Activated CD8-positive, alpha-beta memory T cell treated with anti-CD3 and anti-CD28 coated beads, Interleukin-2, amount 50 U/mL, for 48 hours (primary cell): Measurements from ENCODE around the gene DPF3.
"Not testable (repeated sequence)": the region's sequence is repeated elsewhere in the genome, so short reads cannot be mapped to it uniquely, and the experiment has no call there.

Experiments used
- DNase-seq: peaks from one replicate; pipeline ENCODE4 v3.0.0-alpha.2; 2020

The DPF3 gene

DNA sequence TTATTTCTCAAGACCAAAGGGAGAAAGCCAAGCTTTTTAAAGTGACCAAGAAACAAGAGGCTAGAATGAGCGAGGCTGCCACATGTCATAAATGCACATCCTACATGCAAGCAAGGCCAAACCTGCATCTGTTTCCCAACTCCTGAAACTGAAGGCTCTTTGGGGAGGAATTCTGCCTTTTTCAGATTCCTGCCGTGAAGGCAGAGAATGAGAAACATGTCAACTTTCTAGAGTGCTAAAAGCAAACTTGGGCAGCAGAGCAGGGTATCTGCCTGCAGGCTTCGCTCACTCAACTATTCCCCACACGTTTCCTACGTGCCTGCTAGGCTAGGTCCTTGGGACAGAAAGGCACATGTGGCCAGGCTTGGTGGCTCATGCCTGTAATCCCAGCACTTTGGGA lies 15.2 kb downstream of the DPF3 start:
- no peak for DNase-seq

DNA sequence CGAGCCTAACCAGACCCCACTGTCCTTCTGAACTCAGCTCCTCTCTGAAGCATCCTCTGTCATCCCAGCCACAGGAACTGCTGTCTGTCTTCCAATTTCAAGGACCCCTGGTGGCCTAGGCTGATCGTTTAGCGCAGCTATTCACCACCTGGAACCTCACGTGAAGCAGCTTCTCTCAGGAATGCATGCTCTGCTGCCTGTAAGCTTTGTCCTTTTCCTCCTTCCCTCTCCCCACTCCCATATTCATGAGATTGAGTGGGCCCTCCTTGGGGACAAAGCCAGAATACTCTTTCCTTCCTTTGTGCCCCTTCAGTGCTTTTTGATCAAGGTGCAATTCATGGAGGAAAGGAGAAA lies 17.2 kb downstream of the DPF3 start:
- no peak for DNase-seq

DNA sequence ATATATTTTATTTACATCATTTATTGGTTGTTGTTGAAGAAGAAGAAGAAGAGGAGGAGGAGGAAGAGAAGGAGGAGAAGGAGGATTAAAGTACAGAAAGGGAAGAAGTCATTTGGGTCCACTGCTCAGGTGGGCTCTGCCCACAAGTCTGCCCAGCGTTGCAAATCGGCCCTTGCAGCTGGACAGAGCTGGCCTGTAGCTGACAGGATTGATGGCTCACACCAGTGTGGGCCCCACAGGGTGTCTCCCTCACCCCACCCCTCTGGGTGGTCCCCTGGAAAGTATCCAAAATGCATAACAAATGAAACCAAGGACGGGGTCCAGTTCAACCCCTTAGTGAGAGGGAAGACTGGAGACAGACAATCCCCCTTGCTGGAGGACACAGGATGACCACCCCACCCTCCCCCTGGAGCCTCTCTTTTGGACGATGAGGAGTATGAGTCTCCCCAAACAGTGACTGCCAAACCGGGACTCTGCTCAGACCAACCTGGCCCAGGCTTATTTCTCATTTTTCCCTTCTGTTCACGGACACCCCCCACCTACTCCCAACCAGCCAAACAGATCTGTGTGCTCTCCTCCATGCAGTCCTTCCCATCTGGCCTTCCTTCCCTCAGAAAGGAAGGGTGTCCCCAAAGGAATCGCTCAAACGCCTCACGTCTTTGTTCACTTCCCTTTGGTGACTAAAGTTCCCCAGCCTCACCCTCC lies 17.7 kb downstream of the DPF3 start:
- no peak for DNase-seq

DNA sequence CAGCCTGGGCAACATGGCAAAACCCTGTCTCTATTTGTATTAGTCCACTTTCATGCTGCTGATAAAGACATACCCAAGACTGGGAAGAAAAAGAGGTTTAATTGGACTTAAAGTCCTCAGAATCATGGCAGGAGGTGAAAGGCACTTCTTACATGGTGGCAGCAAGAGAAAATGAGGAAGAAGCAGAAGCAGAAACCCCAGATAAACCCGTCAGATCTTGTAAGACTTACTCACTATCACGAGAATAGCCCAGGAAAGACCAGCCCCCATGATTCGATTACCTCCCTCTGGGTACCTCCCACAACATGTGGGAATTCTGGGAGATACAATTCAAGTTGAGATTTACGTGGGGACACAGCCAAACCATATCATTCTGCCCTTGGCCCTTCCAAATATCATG lies 23.0 kb downstream of the DPF3 start:
- not testable (repeated sequence) for DNase-seq

DNA sequence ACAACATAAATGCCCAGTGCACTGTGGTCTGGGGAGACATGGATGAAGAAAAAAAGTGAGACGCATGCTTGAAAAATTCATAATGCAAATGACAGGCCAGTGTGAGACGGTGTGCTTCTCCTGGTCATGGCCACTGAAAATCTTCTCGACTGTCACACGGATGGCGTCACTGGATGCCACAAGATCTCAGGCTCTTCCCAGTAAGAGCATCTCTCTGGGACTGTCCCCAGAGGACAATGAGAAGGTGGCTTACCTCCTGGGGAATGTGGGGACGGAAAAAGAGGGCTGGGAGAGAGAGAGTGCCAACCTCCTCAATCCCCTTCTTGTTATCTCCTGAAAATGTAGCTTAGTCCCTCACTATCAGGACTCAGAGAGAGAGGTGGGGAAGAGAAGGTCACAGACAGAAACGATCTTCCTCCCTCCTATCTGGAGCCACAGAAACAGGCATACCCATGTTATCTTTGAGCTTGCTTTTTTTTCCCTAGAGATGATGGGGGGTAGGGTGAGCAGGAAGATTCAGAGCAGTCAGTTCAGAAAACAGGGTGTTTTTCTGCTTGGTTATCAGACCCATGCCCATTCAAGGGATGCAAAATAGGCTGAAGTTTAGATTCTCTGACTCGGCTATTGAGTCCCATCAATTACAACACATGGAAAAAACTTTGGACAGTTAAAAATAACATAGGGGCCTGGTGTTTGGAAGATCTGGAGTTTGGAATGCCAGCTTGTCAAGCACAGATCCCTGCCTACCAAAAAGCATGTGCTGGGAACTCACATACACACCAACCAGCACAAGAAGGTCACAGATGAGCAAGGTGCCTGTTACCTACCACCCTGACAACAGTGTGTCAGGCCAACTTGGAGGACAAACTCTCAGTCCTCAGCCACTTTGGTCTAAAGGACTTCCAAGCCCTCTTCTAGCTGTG lies 24.2 kb downstream of the DPF3 start:
- DNase-seq, result no peak

DNA sequence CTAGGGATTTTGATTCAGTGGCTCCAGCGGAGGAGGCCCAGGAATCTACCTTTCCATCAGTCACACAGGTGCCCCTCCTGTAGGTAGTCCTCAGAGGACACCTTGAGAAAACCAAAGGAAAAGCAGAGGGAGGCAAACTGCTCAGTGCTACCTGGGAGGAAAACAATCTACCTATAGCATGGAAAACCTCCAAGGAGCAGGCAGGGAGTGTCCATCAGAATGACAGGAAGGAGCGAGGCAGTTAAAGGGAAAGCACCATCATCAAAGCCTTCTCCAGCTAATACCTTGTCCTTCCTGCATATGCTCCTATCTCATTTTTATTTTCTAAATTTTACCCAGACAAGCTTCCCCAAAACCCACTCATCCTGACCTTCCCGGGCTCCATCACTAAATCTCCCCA lies 25.4 kb downstream of the DPF3 start:
- DNase-seq, result no peak

DNA sequence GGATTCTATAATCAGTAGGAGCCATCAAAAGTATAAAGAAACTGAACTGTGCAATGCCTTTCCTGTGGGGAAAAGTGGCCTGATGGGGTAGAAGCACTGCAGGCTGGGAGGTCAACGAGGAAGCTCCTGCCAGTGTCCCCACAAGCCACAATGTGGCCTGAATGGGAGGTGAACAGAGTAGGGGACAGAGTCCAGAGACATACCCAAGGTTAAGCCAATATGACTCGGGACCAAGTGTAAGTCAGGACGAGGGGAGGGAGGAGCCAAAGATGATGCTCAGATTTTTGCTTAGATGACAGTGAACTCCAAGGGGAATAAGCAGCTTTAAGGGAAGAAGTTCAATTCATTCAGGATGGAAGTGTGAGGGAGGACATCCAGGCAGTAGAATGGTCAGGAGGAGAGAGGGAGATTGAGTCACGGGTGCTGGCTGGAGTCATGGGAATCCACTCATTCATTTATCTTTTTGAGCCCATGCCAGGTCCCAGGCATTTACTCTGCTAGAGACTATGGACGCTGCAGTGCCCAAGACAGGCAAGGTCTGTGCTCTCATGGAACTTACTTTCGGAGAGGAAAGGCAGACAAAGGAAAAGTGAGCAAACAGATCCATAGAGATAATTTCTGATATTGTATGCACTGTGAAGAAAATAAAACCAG lies 29.1 kb downstream of the DPF3 start:
- DNase-seq, result no peak

DNA sequence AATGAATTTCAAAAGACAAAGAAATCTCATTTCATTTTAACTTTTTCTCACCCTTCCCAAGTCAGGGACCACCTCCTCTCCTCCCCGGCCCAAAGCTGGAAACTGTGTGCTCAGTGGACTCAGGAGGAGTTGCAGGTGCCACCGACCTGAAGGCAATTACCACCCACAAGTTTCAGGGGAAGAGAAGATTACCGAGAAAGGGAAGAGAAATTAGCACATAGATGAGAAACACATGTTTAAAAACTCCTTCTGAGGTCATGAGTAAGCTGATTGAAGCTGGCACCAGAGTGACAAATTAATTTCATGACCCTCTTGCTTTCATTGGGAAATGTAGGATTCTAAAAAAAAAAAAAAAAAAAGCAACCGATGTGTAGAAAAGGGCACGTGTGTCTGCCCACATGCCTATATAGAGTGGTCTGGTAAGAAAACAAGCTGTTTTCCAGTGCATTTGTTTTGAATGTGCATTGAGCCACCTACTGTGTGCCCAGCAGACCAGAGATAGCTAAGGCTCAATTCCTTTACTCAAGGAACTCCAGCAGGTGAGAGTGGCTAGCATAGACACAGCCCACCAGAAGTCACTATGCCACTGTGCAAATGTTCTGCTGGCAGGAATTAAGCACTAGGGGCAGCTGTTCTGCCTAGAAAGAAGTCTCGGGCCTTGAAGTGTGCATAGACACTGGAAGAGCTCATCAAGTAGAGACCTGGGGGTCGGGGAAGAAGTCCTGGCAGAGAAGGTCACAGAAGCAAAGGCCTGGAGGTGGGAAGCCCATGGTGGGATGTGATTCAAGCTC lies 30.5 kb downstream of the DPF3 start:
- no peak for DNase-seq

DNA sequence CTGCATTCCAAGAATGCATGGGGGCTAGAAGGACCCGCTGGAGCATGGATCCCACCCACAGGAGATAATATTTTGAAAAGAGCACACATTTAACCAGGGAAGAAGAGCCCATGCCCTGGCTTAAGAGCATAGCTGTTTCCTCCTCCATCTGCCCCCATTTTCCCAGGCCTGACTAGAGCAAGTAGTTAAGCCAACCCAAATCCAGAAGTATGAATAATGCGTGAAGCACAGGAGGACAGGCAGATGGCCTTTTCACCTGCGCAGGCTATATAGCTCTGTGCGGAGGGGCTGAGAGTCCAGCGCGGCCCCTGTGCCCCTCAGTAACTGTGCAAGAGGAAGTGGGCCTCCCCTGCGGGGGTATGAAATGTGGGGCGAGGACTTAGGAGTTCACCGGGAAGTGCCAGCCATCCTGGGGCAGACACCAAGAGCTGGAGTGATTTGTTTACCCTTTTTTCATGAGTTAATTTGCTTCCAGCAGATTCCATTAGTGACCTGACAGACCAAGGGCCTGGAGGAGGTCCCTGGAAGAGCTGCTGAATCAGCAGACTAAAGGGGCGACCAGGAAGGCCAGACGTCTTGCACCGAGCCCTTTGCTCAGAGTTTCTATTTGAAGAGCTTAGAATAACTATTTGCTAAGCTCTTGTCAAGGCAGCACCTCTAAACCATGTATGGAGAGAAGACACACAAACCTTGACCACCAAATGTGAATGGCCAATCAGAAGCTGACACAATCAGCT lies 37.2 kb downstream of the DPF3 start:
- DNase-seq, result no peak

DNA sequence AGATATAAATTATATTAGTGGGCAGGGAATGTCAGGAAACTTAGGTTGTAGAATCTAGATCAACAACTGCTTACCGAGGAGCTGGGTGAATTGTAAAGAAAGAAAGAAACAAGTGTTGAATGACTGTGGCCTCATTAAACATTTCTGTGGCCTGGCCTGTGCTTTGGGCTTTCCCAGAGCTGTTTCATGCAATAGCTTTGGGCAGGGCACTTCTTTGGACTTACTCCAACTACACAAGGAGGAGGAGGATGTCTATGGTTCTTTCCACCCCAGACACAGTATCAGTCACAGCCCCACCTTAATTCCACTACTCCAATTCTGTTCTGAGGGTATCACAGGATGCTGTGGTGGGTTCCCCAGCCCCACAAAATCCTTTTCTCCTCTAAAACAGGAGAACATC lies 38.0 kb downstream of the DPF3 start:
- DNase-seq, result no peak

DNA sequence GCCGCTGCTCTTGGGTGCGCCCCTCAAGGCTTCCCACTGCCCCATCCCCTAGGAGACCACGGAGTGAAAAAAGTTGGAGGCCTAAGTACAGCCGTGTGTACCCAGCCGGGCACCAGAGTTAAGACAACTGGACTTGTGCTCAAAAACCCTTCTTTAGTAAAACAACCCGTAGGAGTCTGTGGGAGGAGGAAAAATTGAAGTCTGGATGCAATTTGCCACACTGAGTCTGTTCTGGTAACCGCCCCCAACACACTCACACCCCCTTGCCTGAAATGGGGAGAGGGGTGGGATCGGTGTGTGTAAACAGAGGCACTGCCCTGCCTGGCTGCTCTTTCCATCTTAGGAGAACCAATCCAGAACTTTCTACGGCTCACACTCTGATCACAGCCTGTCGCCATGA lies 41.7 kb downstream of the DPF3 start:
- no peak for DNase-seq

DNA sequence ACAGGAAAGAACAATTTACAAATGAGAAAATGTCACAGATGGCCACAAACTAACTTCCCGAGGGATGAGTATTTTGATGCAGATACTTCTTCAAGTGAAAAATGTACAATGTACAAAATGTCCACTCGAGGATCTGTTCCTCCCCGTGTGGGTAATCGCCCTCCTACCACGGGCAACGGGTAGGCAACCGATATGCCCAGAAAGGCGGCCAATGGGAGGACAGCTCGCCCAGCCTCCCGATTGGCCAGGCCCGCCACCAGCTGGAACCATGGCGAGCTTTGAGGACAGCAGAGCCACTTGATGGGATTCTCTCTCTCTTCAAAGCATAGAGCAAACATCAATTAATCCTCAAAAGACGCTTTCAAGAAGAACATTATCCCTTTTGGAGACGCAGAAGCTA lies 42.3 kb downstream of the DPF3 start:
- no peak for DNase-seq

DNA sequence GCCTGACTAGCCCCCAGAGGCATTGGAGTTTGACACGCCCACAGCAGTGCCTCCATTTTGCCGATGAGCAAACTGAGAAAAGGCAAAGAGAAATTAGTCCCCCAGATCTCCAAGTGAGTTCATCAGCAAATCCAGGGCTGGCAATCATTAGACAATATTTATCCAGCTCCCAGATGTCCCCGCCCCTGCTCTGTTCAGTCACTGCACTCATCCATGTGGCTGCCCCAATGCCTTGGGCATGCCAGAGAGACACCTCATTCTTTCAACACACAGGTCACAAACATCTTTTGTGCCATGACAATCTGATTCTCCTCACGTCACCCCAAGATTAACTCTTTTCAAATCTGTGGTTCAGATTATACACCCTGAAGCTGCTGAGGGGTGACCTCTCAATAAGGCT lies 43.5 kb downstream of the DPF3 start:
- no peak for DNase-seq

DNA sequence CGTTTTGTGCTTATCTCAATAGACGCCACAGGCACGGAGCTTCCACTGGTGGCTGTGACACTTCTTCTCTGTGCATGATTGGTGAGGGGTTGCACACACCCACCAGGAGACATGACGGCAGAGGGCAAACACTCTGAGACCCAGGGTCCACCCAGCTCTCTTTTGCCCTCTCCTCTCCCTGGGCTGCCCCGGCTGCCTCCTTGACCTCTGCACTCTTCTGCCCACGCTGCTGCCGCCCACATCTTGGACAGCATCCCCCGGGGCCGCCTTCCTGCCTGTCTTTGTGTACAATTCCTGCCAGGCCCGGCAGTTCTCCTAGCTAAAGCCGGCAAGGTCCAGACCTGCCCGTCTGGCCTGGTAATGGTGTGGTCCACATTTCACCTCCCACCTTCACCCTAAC lies 44.7 kb downstream of the DPF3 start:
- no peak for DNase-seq

DNA sequence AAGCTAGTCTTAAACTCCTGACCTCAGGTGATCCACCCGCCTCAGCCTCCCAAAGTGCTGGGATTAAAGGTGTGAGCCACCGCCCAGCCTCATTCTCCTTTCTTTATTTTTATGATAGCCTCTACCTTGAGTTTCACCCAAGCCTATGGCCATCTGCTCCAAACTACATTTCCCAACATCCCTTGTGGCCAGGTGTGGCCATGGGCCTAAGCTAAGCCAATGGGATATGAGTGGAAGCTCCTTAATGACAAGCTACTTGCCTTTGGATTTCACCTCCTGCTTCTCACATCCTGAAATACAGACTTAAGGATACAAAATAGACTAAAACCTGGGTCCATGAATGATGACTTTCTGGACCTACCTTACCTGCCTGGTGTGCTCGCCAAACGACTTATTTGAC lies 46.2 kb downstream of the DPF3 start:
- DNase-seq, result no peak

DNA sequence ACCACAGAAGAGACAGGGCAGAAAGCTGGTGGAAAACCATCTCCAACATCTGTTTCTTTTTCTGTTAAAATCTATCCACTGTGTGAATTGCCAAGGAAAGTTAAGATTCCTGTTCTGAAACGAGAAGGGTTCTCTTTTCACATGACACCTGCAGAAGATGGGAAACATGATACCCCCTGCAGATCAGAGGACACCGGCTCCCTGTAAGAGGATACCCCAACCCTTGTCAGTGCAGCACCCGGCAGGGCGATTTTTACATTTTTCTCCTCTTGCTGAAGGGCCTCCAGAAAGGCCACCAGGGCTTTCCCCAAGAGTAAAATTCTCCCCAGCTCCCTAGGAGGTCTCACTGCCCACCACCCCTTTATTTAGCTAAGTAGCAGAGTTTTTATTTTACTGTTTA lies 48.2 kb downstream of the DPF3 start:
- no peak for DNase-seq

DNA sequence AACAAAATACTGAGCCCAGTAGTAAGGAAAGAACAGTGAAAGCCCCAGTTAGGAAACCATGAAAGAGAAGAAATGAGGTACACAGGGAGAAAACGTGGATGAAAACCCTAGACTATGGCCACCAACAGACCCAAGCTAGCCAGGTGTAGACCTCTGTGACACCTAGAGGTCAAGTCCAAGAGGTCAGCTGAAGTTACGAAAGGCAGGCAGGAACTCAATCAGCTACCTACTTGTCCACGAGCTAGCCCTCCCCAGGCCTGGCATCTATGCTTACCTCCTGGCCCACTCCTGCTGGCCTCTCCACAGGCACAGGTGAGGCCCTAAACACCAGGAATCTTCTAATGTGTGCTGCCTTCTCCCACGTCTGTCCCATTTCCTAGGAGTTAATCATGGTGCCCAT lies 48.7 kb downstream of the DPF3 start:
- no peak for DNase-seq

DNA sequence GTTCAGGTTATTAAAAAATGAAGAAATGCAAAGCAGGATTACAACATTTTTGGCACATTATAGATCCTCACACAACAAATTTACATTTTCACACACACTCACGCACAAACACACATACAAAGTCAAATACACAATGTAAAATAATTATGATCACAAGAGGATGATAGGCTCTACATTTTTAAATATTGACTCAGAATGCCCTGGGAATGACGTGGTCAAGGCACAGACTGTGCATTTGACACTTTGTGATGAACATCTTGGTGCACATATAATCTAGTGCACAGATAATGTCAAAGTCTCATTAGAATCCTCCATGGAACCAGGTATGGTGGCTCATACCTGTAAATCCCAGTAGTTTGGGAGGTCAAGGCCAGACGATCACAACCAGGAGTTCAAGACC lies 49.4 kb downstream of the DPF3 start:
- DNase-seq, result no peak

DNA sequence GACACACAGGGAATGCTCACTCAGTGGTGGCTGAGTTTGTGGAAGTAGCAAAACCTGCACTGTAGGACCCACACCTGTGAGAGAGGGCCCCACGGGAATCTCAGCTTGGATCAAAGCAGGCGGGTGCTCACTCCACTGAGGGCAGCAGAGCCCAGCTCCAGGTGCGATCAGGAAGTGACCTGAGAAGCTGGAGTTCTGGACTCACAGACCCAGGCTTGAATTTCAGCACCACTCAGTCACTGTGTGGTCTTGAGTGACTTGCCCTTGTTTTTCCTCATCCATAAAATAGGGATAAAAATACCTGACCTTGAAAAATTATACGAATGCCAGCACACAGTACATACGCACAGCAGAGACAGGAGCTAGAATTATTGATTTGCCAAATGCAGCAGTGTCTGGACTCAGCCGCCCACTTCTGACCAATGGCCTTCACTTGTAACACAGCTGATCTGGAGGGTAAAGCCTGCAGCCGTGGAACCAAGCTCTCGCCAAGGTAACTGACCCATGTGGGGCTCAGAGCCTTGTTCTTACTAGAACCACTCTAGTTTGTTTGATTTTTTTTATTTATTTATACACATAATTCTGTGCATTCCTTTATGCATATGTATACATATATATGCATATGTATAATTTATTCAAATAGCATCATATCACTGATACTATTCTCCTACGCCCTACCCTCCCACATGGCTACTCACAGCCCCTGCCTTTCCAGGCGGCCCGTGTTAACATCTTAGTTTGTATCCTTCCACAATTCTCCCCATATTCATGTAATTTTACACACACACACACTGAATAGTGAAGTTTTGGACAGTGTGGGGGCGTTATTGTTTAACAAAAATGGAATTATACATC lies 53.9 kb downstream of the DPF3 start:
- DNase-seq, result no peak

DNA sequence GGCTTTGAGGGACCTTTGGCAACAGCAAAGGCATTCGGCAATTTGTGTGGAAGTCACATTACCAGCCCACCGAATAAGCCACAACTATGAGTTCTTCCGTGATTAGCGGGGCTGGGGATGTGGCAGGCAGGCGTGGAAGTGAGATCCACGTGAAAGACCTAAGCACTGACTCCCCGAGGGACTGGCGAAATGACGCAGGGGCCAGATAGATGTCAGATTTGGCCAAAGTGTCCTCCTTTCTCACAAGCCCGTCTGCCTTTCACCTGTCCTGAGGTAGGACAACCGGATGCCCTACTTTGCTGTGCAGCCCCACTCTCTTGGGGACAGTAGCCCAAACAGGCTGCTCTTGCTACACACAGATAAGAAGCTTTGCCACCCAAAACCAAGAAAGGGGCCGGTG lies 54.5 kb downstream of the DPF3 start:
- DNase-seq, result no peak

DNA sequence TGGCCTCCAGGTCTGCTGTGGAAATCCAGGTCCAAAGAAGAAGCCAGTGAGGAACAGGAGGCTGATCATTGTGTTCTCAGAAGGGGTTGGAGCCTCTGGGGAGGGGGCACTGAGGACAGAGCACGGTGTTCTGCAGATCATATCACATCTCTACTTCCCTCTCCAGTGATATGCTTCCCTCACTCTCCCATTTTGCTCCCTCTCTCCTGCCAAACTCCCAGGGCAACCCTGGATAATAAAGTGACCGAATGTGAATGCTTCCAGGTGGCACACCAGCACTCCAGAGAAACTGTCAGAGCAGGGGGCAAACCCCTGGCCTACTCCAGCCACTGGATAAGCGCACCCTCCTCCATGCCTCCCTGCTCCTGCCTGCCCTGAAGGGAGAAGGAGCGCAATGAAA lies 57.8 kb downstream of the DPF3 start:
- DNase-seq, result no peak

DNA sequence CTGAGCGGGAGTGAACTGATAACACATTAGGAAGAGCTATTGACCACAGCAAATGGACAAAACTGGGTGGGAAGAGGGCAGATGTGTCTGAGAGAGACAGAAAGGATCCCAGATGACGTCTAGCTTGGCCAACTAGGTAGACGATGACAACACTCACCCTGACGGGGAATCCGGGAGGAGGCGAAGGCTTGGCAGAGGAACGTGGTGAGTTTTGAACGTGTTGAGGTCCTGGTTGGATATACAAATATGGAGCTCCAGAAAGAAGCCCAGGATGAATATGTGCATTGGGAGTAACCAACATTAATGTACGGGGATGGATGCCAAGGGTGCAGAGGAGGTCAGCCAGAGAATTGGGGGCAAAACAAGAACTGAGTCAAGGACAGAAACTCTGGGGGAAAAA lies 60.7 kb downstream of the DPF3 start:
- no peak for DNase-seq
